HUDEP-2 (cell line): ENCODE data around the gene PHYHD1.
"Not testable (repeated sequence)": the region's sequence is repeated elsewhere in the genome, so short reads cannot be mapped to it uniquely, and the experiment has no call there.

Experiments used
- DNase-seq, 76 experiments: peaks; one replicate each; lab custom pipeline; 2025; ENCODE audit not compliant: unreplicated experiment in 76 of 76; lab: John Stamatoyannopoulos, UW

PHYHD1 gene

DNA sequence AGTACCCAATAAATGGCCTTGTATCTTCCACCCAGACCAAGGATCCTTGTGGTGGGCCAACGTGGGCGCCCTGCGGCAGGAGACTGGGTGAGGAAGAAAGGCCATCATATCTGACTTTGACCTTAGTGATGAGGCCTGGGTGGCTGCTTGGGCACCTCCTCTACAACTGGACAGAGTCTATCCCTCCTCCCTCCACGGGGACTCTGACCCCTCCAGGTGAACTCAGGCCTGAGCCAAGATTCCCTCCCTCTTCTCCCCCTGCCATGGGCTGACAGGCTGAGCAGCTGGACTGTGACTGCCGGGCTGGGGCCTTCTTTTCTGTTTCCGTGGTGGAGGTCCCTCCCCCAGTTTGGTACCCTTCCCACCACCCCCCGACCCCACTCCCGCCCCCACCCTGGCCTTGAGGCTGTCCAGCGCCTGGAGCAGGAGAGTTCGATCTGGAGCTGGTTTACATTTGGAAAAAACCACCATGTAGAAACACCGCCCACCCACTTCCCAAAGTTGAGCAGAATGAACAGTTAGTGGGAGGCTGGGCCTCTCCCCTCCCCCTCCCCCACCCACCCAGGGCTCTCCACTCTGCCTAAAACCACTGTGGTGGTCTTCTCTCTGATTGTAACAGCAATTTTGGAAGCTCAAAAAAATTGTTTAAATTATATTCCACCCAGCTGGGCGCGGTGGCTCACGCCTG lies 1.2 kb upstream of the PHYHD1 start:
- no peak for DNase-seq

DNA sequence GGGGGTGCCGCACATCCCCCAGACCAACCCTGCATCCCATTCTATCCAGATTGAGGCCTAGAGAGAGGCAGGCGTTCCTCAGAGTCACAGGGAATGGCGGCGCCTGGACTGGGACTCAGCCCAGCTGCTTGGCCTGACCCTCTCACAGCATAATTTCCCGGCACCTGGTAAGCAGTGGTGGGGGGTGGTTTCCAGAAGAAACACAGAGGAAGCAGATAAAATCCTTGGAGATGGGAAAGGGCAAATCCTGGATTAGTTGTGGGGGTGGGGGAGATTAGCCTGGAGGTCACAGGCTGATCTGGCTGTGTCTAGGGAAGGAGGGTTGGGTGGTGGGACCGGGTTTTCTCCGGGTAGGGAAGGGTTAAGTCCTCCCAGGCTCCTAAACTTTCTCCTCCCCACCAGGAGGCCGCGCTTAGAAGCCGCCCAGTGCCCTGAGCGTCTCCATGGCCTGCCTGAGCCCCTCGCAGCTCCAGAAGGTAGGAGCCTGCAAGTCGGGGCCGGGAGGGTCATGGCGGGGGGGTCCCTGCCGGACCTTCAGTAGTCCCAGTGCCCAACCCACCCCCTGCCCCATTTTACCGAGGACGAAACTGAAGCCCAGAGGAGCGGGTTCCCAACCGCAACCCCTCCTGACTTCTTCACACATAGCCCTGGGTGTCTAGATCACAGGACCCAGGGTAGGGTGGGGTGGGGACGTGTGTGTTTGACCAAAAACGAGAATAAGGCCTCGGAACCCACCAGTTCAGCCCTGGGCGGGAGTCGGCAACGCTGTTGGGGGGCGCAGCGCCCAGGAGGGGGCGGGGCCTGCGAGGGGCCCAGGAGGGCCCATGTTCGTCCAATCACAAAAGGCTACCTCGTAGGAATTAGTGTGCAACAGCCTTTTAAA lies 1.3 kb downstream of the PHYHD1 start:
- no peak for DNase-seq

- no peak for DNase-seq
Measured at GRCh38 chr9:128923493-128923883, 2.7 kb downstream of the PHYHD1 start.

GRCh38 chr9:128927731-128928411 lies 7.1 kb downstream of the PHYHD1 start:
- peak in 36 of 76 experiments; percentile 4 to 48 (median 23) for DNase-seq

DNA sequence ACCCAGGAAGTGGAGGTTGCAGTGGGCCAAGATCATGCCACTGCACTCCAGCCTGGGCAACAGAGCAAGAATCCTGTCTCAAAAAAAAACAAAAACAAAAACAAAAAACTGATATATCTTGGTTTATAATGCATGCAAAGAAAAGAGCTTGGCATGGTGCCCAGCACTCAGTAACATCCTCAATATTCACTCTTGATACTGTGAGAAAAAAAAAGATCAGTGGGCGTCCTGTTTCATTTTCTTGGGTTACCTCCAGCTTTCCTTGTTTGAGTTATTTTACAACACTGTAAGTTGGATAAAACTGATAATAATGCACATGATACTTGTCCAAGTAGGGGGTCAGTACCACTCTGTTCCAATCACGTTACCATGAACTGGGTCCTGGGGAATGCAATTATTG lies 7.8 kb downstream of the PHYHD1 start:
- no peak for DNase-seq

DNA sequence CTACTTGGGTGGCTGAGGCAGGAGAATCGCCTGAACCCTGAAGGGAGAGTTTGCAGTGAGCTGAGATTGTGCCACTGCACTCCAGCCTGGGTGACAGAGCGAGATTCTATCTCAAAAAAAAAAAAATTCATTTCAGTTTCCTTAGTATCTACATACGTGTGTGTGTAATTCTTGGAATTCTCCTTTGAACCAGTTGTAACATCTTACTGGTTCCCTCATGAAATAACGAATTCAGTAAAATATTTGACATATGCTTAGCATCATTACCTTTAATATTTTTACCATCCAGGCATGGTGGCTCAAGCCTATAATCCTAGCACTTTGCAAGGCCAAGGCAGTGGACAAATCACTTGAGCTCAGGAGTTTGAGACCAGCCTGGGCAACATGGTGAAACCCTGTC lies 8.8 kb downstream of the PHYHD1 start:
- DNase-seq, result no peak

DNA sequence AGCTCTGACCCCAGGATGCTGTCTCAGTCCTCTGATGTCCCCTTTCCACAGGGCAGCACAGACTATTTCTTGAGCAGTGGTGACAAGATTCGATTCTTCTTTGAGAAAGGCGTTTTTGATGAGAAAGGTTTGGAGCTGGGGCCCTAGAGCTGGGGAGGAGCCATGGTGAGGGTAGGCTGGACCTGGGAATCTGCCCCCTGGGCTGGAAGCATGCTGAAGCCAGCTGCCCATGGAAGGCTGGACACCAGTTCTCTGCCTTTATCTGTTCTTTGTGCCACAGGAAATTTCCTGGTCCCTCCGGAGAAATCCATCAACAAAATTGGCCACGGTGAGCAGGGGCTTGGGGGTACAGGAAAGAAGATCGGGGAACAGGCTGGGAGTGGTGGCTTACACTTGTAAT lies 12.9 kb downstream of the PHYHD1 start:
- DNase-seq, result no peak

GRCh38 chr9:128936171-128936865 lies 15.5 kb downstream of the PHYHD1 start:
- no peak for DNase-seq

DNA sequence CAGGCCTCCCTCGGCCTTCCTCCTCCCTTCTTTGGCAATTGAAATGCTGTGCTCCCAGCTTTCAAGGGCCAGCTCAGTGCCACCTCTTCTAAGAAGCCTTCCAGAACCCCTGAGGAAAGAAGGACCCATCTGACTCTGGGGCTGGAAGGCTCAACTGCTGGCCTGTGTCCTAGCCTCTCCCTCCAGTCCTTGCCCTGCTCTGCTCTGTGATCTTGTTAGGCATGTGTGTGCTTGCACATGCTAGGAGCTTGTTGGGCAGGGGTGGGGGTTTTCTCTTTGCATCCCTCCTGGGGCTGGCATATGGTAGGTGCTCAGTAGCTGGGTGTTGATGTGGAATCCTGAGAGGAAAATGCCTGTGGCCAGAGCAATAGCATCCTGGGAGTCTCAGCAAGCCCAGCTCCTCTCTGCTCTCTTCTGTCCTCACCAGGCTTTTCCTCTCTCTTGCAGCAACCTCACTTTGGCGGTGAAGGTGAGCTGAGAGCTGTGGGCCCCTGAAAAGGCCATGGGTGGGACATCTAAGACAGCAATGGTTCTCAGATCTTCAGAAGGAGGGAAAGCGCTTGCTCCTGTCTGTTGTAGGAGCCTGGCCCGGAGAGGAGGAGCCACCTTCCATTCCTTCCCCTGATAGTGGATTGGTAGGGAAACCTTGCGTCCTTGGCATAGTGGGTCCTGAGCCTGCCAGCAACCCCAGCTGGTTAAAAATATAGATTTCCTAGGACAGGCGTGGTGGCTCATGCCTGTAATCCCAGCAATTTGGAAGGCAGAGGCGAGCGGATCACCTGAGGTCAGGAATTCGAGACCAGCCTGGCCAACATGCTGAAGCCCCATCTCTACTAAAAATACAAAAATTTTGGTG lies 16.8 kb downstream of the PHYHD1 start:
- no peak for DNase-seq

- DNase-seq, result no peak
Measured at GRCh38 chr9:128940271-128940921, 19.6 kb downstream of the PHYHD1 start.

GRCh38 chr9:128940946-128941755 lies 20.4 kb downstream of the PHYHD1 start:
- DNase-seq, result no peak

DNA sequence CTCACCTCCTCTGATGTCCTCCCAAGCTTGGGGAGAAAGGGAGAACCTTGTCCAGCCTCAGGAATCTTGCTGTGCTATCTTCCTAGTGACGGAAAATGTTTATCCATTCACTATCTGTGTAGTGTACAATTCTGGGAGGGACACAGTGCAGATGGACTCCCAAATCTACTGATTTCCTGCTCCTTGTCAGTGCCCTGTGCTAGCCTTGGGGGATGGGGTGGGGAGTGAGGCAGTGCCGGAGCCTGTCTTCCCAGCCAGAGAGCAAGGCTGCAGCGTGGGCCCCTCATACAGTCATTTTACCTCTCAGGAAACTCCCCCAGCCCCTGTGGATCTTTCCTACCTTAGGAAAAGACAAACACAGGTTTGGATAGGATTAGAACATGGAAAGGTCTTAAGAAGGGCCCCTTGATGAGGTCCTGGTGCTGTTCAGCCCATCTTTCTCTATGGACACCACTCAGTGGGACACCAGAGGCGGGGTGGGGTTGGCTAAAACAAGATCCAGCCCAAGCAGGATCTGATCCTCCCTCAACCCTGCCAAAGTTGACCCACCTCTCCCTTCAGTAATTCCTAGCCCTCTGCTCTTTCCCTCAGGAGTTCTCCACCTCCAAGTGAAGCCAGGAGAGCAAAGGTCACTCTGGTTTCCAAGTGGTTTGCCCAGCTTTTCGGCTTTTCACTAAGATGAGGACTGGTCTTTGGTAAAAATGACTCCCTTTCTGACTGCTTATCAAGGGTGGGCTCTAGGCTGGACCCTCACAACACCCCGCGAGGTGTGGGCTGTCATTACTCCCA lies 23.2 kb downstream of the PHYHD1 start:
- no peak for DNase-seq

DNA sequence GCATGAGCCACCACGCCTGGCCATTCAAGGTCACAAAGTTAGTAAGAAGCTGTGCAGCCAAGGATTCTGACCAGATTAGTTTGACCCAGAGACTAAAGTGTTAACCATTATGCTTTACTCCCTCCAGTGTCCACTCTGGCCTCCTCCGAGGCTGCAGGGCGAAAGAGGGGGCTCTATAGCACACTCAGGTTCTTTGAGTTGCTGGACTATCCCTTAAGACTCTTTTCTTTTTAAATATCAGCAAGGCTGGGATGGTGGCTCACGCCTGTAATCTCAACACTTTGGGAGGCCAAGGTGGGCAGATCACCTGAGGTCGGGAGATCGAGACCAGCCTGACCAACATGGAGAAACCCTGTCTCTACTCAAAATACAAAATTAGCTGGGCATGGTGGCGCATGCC lies 24.2 kb downstream of the PHYHD1 start:
- DNase-seq, result not testable (repeated sequence)

DNA sequence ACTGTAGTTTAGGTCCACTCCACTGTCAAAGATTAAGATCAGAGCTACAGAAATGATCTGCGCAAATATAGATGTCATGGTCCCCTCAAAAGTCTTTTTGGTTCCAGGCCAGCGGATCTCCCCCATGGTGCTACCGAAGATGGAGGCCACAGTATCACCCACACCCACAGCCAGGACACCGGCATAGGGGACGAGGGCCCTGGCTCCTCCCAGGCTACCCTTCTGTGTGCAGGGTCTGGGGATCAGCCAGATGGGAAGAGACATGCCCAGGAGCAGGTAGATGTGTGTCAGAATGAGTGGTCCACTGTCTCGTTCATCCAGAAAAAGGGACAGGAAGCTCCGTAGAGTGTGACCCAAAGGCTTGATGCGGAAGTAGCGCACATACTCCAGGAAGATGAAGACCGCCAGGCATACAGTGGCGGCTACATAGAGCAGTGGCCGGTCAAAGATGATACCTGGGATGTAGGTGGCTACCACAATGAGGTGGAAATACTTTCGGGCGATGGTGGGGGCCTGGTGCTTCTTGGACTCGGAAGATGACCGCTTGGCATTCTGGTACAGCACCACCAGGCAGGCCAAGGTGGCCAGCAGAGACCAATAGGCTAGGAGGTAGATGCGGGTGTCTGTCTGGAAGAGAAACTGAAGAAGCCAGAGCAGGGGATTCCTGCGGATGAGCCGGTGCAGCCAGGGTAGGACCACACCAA lies 25.2 kb downstream of the PHYHD1 start:
- no peak for DNase-seq

DNA sequence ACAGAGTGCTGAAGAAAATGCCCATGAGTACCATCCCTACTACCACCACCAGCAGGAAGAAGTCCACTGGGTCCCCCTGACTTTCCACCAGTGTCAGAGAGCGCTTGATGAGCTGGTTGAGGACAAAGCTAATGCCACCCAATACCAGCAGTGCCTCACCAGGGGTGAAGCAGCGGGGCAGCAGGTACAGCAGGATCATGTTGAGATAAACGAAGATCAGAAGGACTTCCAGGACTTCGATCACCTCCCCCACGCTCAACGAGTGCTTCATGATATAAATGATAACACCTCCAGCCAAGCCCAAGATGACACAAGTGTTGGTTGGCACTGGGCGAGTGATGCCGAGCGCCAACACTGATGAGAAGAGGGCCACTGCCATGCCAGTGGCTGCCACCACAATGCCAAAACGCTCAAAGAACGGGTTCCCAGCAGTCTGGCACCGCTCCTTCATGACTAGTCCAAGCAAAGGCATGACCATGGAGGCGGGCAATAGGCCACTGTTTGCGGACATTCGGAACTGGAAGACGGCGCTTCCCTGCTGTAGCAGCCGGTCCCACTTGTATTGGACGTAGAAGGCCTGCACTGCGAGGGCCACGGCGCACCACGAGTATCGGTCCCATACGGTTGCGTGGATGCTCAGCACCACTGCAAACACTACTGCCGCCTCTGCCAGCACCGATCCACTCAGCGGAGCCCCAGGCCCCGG lies 25.9 kb downstream of the PHYHD1 start:
- DNase-seq, result peak in 53 of 76 experiments; percentile 14 to 62 (median 38)

- DNase-seq, result no peak
Measured at GRCh38 chr9:128947277-128947526, 26.4 kb downstream of the PHYHD1 start.
